Fibroblast of villous mesenchyme (primary cell): ENCODE data around the gene TMEM209. TPM values are rescaled to one million over a fixed set of nuclear protein-coding genes. Genes with fewer than 3 reads are reported as not detected.
"Not testable (repeated sequence)": the region's sequence is repeated elsewhere in the genome, so short reads cannot be mapped to it uniquely, and the experiment has no call there.

Experiments
- DNase-seq: peaks from one replicate; pipeline ENCODE4 v3.0.0-alpha.2; 2010; ENCODE audit warnings: low read depth
- H3K4me3 ChIP-seq: 2 replicates; pipeline ENCODE4 v1.5.1; 2011; ENCODE audit warnings: low read depth, mild to moderate bottlenecking, low read length
- CTCF ChIP-seq: IDR thresholded peaks from 2 replicates; pipeline ENCODE4 v1.5.1; 2012; ENCODE audit warnings: low read depth, mild to moderate bottlenecking, low read length; ENCODE audit not compliant: insufficient read depth
- total RNA-seq: library from RNA; depleted of rRNA; stranded (reverse); fragments of >200 nt; gene quantifications from 2 replicates; pipeline ENCODE4 v1.2.3, GENCODE V29; 2012

The TMEM209 gene
- total RNA-seq: 16.4 and 16.8 TPM in 2 replicates

- peak within 1 kb of the TSS; percentile 69 for H3K4me3 ChIP-seq
- TF ChIP-seq CTCF: no peak
- DNase-seq: peak; percentile 99
These were observed at the start of gene TMEM209 for GRCh38 chr7:130205084-130205947. Gene TMEM209 (minus strand): TSS chr7:130205406. CDS start chr7:130205375, 31 bp downstream.

GRCh38 chr7:130254555-130254954 is 49.3 kb upstream of the TMEM209 start:
- DNase-seq: no peak
- no peak for TF ChIP-seq CTCF
- no peak overlapping the region for H3K4me3 ChIP-seq

GRCh38 chr7:130249626-130250025 is 44.4 kb upstream of the TMEM209 start:
- DNase-seq, H3K4me3 ChIP-seq: not testable (repeated sequence)

GRCh38 chr7:130248842-130249241 is 43.6 kb upstream of the TMEM209 start:
- H3K4me3 ChIP-seq, DNase-seq: not testable (repeated sequence)

- not testable (repeated sequence) for DNase-seq, H3K4me3 ChIP-seq
These were observed 41.3 kb upstream of the TMEM209 start for GRCh38 chr7:130246491-130246890.

- peak; percentile 55 for DNase-seq
- H3K4me3 ChIP-seq: not testable (repeated sequence)
These were observed 38.3 kb upstream of the TMEM209 start for GRCh38 chr7:130243486-130243885.

- peak; percentile 92 for DNase-seq
- TF ChIP-seq CTCF: peak; percentile 78
These were observed 37.2 kb upstream of the TMEM209 start for GRCh38 chr7:130242198-130243014.

GRCh38 chr7:130240240-130240639 is 35.0 kb upstream of the TMEM209 start:
- no peak for TF ChIP-seq CTCF
- DNase-seq: no peak
- no peak overlapping the region for H3K4me3 ChIP-seq

More at GRCh38 chr7:130242198-130243014, 37.2 kb upstream of the TMEM209 start:
- no peak overlapping the region for H3K4me3 ChIP-seq

- not testable (repeated sequence) for DNase-seq, H3K4me3 ChIP-seq
These were observed 31.2 kb upstream of the TMEM209 start for GRCh38 chr7:130236361-130236760.
